ENCODE results near the gene KREMEN2. TPM values are rescaled to one million over a fixed set of nuclear protein-coding genes. Genes with fewer than 3 reads are reported as not detected.

Gene KREMEN2
- total and polyA plus RNA-seq, 2 of the 13 experiments (the other 11 are each of a cell fraction or from before 2014, with no cell fraction given), result 0.48 to 1.2 TPM

GRCh38 chr16:2964475-2965336 lies 631 bp downstream of the KREMEN2 start (continued):
- TF ChIP-seq PATZ1 (CRISPR knock-in tag; IDR thresholded peaks at IDR 0.05), result peak; percentile 84
- TF ChIP-seq HDAC1 (CRISPR knock-in tag; IDR thresholded peaks at IDR 0.05), result no peak
- peak; percentile 43; the same call in 1 of the 2 replicates for TF ChIP-seq SP4 (CRISPR knock-in tag; IDR thresholded peaks at IDR 0.05)
- TF ChIP-seq UBTF (CRISPR knock-in tag; IDR thresholded peaks at IDR 0.05), result peak; percentile 54
- TF ChIP-seq MYPOP (CRISPR knock-in tag; IDR thresholded peaks at IDR 0.05), result 0 out of 2 replicates have a peak, but pooled peaks have one; percentile 50
- peak; percentile 48; the same call in 1 of the 2 replicates for TF ChIP-seq GABPB1 (CRISPR knock-in tag; IDR thresholded peaks at IDR 0.05)
- TF ChIP-seq TBX2 (CRISPR knock-in tag; IDR thresholded peaks at IDR 0.05; ENCODE audit: borderline replicate concordance), result peak; percentile 55; the same call in 1 of the 2 replicates
- TF ChIP-seq ZNF234 (CRISPR knock-in tag; conservative IDR thresholded peaks at IDR 0.05), result no peak
- TF ChIP-seq SP1 (IDR thresholded peaks at IDR 0.05), result no peak
- TF ChIP-seq SP1 (CRISPR knock-in tag; IDR thresholded peaks at IDR 0.05), result peak; percentile 68; the same call in 1 of the 2 replicates
- no peak for TF ChIP-seq MAFG (CRISPR knock-in tag; IDR thresholded peaks at IDR 0.05)
- no peak for TF ChIP-seq NONO (IDR thresholded peaks at IDR 0.05)
- 0 out of 2 replicates have a peak, but pooled peaks have one; percentile 2 for TF ChIP-seq NONO (CRISPR knock-in tag; conservative IDR thresholded peaks at IDR 0.05)
- TF ChIP-seq DZIP1 (CRISPR knock-in tag; IDR thresholded peaks at IDR 0.05), result 0 out of 2 replicates have a peak, but pooled peaks have one; percentile 3
- 0 out of 2 replicates have a peak, but pooled peaks have one; percentile 43 for TF ChIP-seq MED13 (CRISPR knock-in tag; IDR thresholded peaks at IDR 0.05)
- TF ChIP-seq BCLAF1 (IDR thresholded peaks at IDR 0.05), result no peak

Measured in HepG2 (cell line).